ENCODE data around the gene LMO3. TPM values are rescaled to one million over a fixed set of nuclear protein-coding genes. Genes with fewer than 3 reads are reported as not detected.

LMO3 gene
- total and polyA plus RNA-seq, 2 of the 4 experiments (the other 2 are of a cell fraction), result 0.54 to 0.84 TPM

DNA sequence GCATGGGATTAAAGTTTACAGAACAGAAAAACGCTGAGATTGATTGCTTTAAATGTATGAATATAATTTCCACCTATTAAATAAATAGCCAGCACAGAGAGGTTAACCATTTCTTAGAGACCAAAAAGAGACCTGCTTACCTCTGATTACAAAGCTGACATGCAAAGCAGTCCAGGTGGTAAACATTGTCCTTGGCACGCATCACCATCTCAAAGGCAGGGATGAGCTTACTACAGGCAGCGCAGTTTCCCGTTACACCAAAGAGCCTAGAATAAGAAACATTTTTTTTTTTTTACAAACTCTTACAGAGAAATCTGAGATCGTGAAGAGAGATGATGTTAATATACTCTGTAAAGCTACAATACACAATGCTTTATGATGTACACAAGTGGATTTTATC, 45.7 kb downstream of the LMO3 start:
- Histone ChIP-seq H2BK5ac (ENCODE audit: low read depth, low read length, poor library complexity, severe bottlenecking) (no peak overlapping the region), H3K79me1 (ENCODE audit: low read depth in 1 of 2, low read length in 2 of 2) (no peaks in the 10 kb centered on the region), H3K4me3 (ENCODE audit: insufficient read depth, low read depth, low read length) (no peak overlapping the region), H3K27ac (ENCODE audit: insufficient read depth, low read length) (no peak overlapping the region), H2AFZ (replicated peaks; ENCODE audit: low read length, poor library complexity) (no peak overlapping the region), H3K9me3 (ENCODE audit: control insufficient read depth, insufficient read depth, low read length) (no peaks in the 10 kb centered on the region), H3K23ac (ENCODE audit: low read depth, low read length) (no peak overlapping the region), H3K18ac (ENCODE audit: low read depth, low read length) (no peak overlapping the region), H4K8ac (ENCODE audit: low read depth in 2 of 2, low read length in 2 of 2) (no peak overlapping the region), H3K56ac (ENCODE audit: extremely low read depth, insufficient read depth, low read length) (no peak overlapping the region), H3K4ac (ENCODE audit: low read depth, low read length) (no peak overlapping the region), H2BK20ac (ENCODE audit: low read depth, low read length) (no peak overlapping the region), H4K20me1 (ENCODE audit: insufficient read depth, low read length) (no peaks in the 10 kb centered on the region), H2BK120ac (ENCODE audit: low read depth, low read length) (no peak overlapping the region), H2AK5ac (ENCODE audit: low read depth, low read length) (no peak overlapping the region), H2BK15ac (ENCODE audit: low read depth, low read length) (no peak overlapping the region), H3K4me1 (ENCODE audit: control insufficient read depth, insufficient read depth, low read length) (no peaks in the 10 kb centered on the region), H2AK9ac (replicated peaks; ENCODE audit: low read depth, low read length, poor library complexity) (no peak overlapping the region), H3K36me3 (ENCODE audit: control insufficient read depth, insufficient read depth, low read length) (no peaks in the 10 kb centered on the region), H4K91ac (ENCODE audit: insufficient read depth, low read depth, low read length) (no peak overlapping the region), H3K4me2 (ENCODE audit: low read depth, low read length) (no peak overlapping the region), H3K27me3 (ENCODE audit: control insufficient read depth, insufficient read depth, low read length) (no peaks in the 10 kb centered on the region), H3K14ac (replicated peaks; ENCODE audit: low read depth, low read length) (no peak overlapping the region), H4K5ac (ENCODE audit: low read depth, low read length) (no peak overlapping the region), H3K9me1 (ENCODE audit: insufficient read depth, low read length) (no peaks in the 10 kb centered on the region), H3K9ac (ENCODE audit: low read depth, low read length) (no peak overlapping the region)
- BruUV-seq (replicated peaks), result no TSS peak
- DNase-seq (no peak), ATAC-seq (ENCODE audit: low read depth) (no peak)
- dilution Hi-C loops (cut with HindIII; ENCODE audit: low sequenced_read_pairs, unreplicated experiment), result no loop called here
- WGBS, 2 experiments (ENCODE audit: extremely low coverage in 2 of 2, insufficient read length in 1 of 2), result no CpG with 5 or more reads among the region's 5 CpGs
- in situ Hi-C loops (cut with MboI; ENCODE audit: low sequenced_read_pairs), result no loop called here
- POLR2A ChIA-PET (ENCODE audit: unreplicated experiment), result no interaction called here
- CTCF ChIA-PET, result no interaction called here
- TF ChIP-seq SMC3 (IDR thresholded peaks at IDR 0.05; ENCODE audit: low read depth, low read length) (no peak), CHD1 (IDR thresholded peaks at IDR 0.05; ENCODE audit: low read depth, low read length) (no peak), FOS (IDR thresholded peaks at IDR 0.05; ENCODE audit: low read depth, low read length) (no peak), CEBPB (IDR thresholded peaks at IDR 0.05; ENCODE audit: low read depth, low read length) (no peak), POLR2A (IDR thresholded peaks at IDR 0.05; ENCODE audit: low read depth, low read length) (no peak), BHLHE40 (IDR thresholded peaks at IDR 0.05; ENCODE audit: low read depth, low read length) (no peak), NFE2L2 (IDR thresholded peaks at IDR 0.05; ENCODE audit: low read depth, low read length) (no peak), RCOR1 (IDR thresholded peaks at IDR 0.05; ENCODE audit: insufficient replicate concordance, low read length) (no peak)
- TF ChIP-seq, protein P1, sequence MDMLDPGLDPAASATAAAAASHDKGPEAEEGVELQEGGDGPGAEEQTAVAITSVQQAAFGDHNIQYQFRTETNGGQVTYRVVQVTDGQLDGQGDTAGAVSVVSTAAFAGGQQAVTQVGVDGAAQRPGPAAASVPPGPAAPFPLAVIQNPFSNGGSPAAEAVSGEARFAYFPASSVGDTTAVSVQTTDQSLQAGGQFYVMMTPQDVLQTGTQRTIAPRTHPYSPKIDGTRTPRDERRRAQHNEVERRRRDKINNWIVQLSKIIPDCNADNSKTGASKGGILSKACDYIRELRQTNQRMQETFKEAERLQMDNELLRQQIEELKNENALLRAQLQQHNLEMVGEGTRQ (IDR thresholded peaks at IDR 0.05; ENCODE audit: low read depth, low read length), result no peak
- intact Hi-C loops (cut with micrococcal nuclease), result no loop called here
